ENCODE results near the gene IDS.

- no peak for TF ChIP-seq POLR2AphosphoS5 (IDR thresholded peaks at IDR 0.05)
- TF ChIP-seq, protein P1, sequence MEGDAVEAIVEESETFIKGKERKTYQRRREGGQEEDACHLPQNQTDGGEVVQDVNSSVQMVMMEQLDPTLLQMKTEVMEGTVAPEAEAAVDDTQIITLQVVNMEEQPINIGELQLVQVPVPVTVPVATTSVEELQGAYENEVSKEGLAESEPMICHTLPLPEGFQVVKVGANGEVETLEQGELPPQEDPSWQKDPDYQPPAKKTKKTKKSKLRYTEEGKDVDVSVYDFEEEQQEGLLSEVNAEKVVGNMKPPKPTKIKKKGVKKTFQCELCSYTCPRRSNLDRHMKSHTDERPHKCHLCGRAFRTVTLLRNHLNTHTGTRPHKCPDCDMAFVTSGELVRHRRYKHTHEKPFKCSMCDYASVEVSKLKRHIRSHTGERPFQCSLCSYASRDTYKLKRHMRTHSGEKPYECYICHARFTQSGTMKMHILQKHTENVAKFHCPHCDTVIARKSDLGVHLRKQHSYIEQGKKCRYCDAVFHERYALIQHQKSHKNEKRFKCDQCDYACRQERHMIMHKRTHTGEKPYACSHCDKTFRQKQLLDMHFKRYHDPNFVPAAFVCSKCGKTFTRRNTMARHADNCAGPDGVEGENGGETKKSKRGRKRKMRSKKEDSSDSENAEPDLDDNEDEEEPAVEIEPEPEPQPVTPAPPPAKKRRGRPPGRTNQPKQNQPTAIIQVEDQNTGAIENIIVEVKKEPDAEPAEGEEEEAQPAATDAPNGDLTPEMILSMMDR (IDR thresholded peaks at IDR 0.05), result no peak
- TF ChIP-seq POLR2A (IDR thresholded peaks at IDR 0.05; ENCODE audit: low read depth), result no peak
Observed at GRCh38 chrX:149522916-149523315, 17.8 kb upstream of the IDS start.
